Keratinocyte (primary cell): ENCODE data around the gene BLOC1S4. TPM values are rescaled to one million over a fixed set of nuclear protein-coding genes. Genes with fewer than 3 reads are reported as not detected.

Experiments used
- DNase-seq: peaks from one replicate; pipeline ENCODE4 v3.0.0-alpha.2; 2011; ENCODE audit warnings: low read depth, missing footprints, low spot score
- FAIRE-seq: peaks from 2 replicates; lab custom pipeline; 2011; peaks lifted over from hg19 to GRCh38; lab: Jason Lieb, UNC
- H2AFZ ChIP-seq: 2 replicates; pipeline ENCODE4 v1.6.0; 2012; ENCODE audit warnings: low read length, control low read depth, inconsistent platforms; ENCODE audit not compliant: control insufficient read depth
- H3K27ac ChIP-seq: 2 replicates; pipeline ENCODE4 v1.5.1; 2011; ENCODE audit warnings: low read length; ENCODE audit not compliant: control insufficient read depth, insufficient read depth
- H3K27me3 ChIP-seq: 3 replicates; pipeline ENCODE4 v1.6.0; 2011; ENCODE audit warnings: low read length; ENCODE audit not compliant: control insufficient read depth, insufficient read depth; ENCODE audit errors: extremely low read depth
- H3K36me3 ChIP-seq, 2 experiments: 2 replicates in 1 of 2; 3 replicates in 1 of 2; pipeline ENCODE4 v1.5.1; 2011; ENCODE audit warnings: low read length in 2 of 2, mild to moderate bottlenecking in 1 of 2; ENCODE audit not compliant: control insufficient read depth in 2 of 2, insufficient read depth in 2 of 2; ENCODE audit errors: extremely low read depth in 1 of 2
- H3K4me1 ChIP-seq: 3 replicates; pipeline ENCODE4 v1.5.1; 2011; ENCODE audit warnings: low read length; ENCODE audit not compliant: control insufficient read depth, insufficient read depth; ENCODE audit errors: extremely low read depth
- H3K4me2 ChIP-seq: 3 replicates; pipeline ENCODE4 v1.6.0; 2011; ENCODE audit warnings: low read depth, low read length; ENCODE audit not compliant: control insufficient read depth, insufficient read depth; ENCODE audit errors: extremely low read depth
- H3K4me3 ChIP-seq, 3 experiments: fragments of 200-600 bp in 1 of 3; sonication (generic) in 1 of 3; 2 replicates in 2 of 3; 3 replicates in 1 of 3; pipeline ENCODE4 v1.5.1; 2011 to 2016; ENCODE audit warnings: low read length in 3 of 3, mild to moderate bottlenecking in 3 of 3, control low read depth in 2 of 3, inconsistent platforms in 1 of 3, low read depth in 1 of 3, mixed read lengths in 1 of 3, mixed run types in 1 of 3, moderate library complexity in 1 of 3; ENCODE audit not compliant: control insufficient read depth in 2 of 3, insufficient read depth in 2 of 3; ENCODE audit errors: extremely low read depth in 1 of 3
- H3K79me2 ChIP-seq: 2 replicates; pipeline ENCODE4 v1.6.0; 2012; ENCODE audit warnings: low read length; ENCODE audit not compliant: control insufficient read depth, insufficient read depth
- H3K9ac ChIP-seq: 3 replicates; pipeline ENCODE4 v1.6.0; 2011; ENCODE audit warnings: low read length; ENCODE audit not compliant: control insufficient read depth, insufficient read depth; ENCODE audit errors: extremely low read depth
- H3K9me1 ChIP-seq: 3 replicates; pipeline ENCODE4 v1.6.0; 2011; ENCODE audit warnings: low read length; ENCODE audit not compliant: control insufficient read depth, insufficient read depth; ENCODE audit errors: extremely low read depth
- H3K9me3 ChIP-seq: 2 replicates; pipeline ENCODE4 v1.5.1; 2012; ENCODE audit warnings: low read depth, low read length; ENCODE audit not compliant: control insufficient read depth
- H4K20me1 ChIP-seq: 3 replicates; pipeline ENCODE4 v1.6.0; 2011; ENCODE audit warnings: low read length; ENCODE audit not compliant: control insufficient read depth, insufficient read depth; ENCODE audit errors: extremely low read depth
- CTCF ChIP-seq, 3 experiments: IDR thresholded peaks in 1 of 3; conservative IDR thresholded peaks in 1 of 3; optimal IDR thresholded peaks in 1 of 3; 2 replicates in 2 of 3; 3 replicates in 1 of 3; pipeline versions ENCODE3 to v1.5.1; 2011; ENCODE audit warnings: low read length in 3 of 3, mild to moderate bottlenecking in 3 of 3, moderate library complexity in 2 of 3, control low read depth in 1 of 3, inconsistent platforms in 1 of 3; ENCODE audit not compliant: insufficient read depth in 2 of 3; ENCODE audit errors: extremely low read depth in 1 of 3
- EZH2 ChIP-seq: IDR thresholded peaks from one replicate; pipeline ENCODE4 v1.6.1; 2012; ENCODE audit warnings: inconsistent platforms, mild to moderate bottlenecking, low read length, moderate library complexity
- dilution Hi-C: fragments of 300-500 bp; cut with MboI; formaldehyde crosslinking; loops from one replicate; pipeline ENCODE4 v1.7.0; 2020; ENCODE audit warnings: low sequenced_read_pairs; ENCODE audit not compliant: extremely low pct_ligation_motif_present
- polyA plus RNA-seq, 5 experiments: library from polyadenylated mRNA; depleted of rRNA in 3 of 5; stranded (reverse) in 3 of 5; stranded (forward) in 1 of 5; unstranded in 1 of 5; fragments of >200 nt; gene quantifications; 1 replicate in 1 of 5; 2 replicates in 3 of 5; 3 replicates in 1 of 5; pipeline versions ENCODE4 v1.2.1 to v1.2.3, GENCODE V29; 2011 to 2012; ENCODE audit warnings: missing spikeins in 2 of 5, low read depth in 1 of 5, low replicate concordance in 1 of 5

The BLOC1S4 gene
- polyA plus RNA-seq, 1 donor (not counting 4 experiments of a cell fraction or from before 2014, with no cell fraction given), result 11.7 TPM

- no peak overlapping the region for H2AFZ ChIP-seq
- H3K4me2 ChIP-seq, result no peak overlapping the region
- H3K27ac ChIP-seq, result no peak overlapping the region
- no peaks in the 10 kb centered on the region for H3K36me3 ChIP-seq
- H3K4me1 ChIP-seq, result peaks cover 34% of the 10 kb centered on the region
- H3K79me2 ChIP-seq, result no peaks in the 10 kb centered on the region
- H3K9ac ChIP-seq, result no peak overlapping the region
- H3K4me3 ChIP-seq, result no peak overlapping the region
- H3K9me1 ChIP-seq, result no peaks in the 10 kb centered on the region
- peaks cover 6% of the 10 kb centered on the region for H3K27me3 ChIP-seq
- FAIRE-seq, result no peak
- TF ChIP-seq CTCF (optimal IDR thresholded peaks at IDR 0.05 in 1 of 3, IDR thresholded peaks at IDR 0.05 in 1 of 3, conservative IDR thresholded peaks at IDR 0.05 in 1 of 3; ENCODE audit: extremely low read depth in 1 of 3, insufficient read depth in 2 of 3, low read length in 3 of 3) (no peak), EZH2 (no peak)
- no peaks in the 10 kb centered on the region for H4K20me1 ChIP-seq
- H3K9me3 ChIP-seq, result no peaks in the 10 kb centered on the region
- DNase-seq, result no peak
- dilution Hi-C loops, result no loop called here
These were observed 49.1 kb downstream of the BLOC1S4 start for GRCh38 chr4:6764976-6765620.

- H3K4me3 ChIP-seq, result no peak overlapping the region
- peaks cover 11% of the 10 kb centered on the region for H3K27me3 ChIP-seq
- H3K9ac ChIP-seq, result no peak overlapping the region
- TF ChIP-seq EZH2 (no peak), CTCF (optimal IDR thresholded peaks at IDR 0.05 in 1 of 3, IDR thresholded peaks at IDR 0.05 in 1 of 3, conservative IDR thresholded peaks at IDR 0.05 in 1 of 3; ENCODE audit: extremely low read depth in 1 of 3, insufficient read depth in 2 of 3, low read length in 3 of 3) (no peak)
- H2AFZ ChIP-seq, result no peak overlapping the region
- H3K36me3 ChIP-seq, result no peaks in the 10 kb centered on the region
- no peak for FAIRE-seq
- no peak for DNase-seq
- dilution Hi-C loops, result no loop called here
- H3K9me1 ChIP-seq, result no peaks in the 10 kb centered on the region
- H3K4me1 ChIP-seq, result peaks cover 34% of the 10 kb centered on the region
- H3K9me3 ChIP-seq, result no peaks in the 10 kb centered on the region
- H3K27ac ChIP-seq, result no peak overlapping the region
- H3K4me2 ChIP-seq, result no peak overlapping the region
- H3K79me2 ChIP-seq, result no peaks in the 10 kb centered on the region
- H4K20me1 ChIP-seq, result no peaks in the 10 kb centered on the region
These were observed 49.7 kb downstream of the BLOC1S4 start for GRCh38 chr4:6765703-6766102.

Other genes with a start within 250 kb of the BLOC1S4 start
- 12.3 to 20.2 TPM (median 18.6 TPM) in 3 replicates for gene PPP2R2C, start 243.6 kb upstream of the BLOC1S4 start, polyA plus RNA-seq
- gene MAN2B2, start 141.0 kb upstream of the BLOC1S4 start, polyA plus RNA-seq, result 7.4 to 13.2 TPM (median 8.0 TPM) in 3 replicates
- gene MRFAP1, start 75.5 kb upstream of the BLOC1S4 start, polyA plus RNA-seq, result 121 to 275 TPM (median 224 TPM) in 3 replicates
- gene S100P, start 22.3 kb upstream of the BLOC1S4 start, polyA plus RNA-seq, result 0.68 to 2.3 TPM (median 1.7 TPM) in 3 replicates
- 47.6 to 77.9 TPM (median 50.7 TPM) in 3 replicates for gene MRFAP1L1, start 6.3 kb upstream of the BLOC1S4 start, polyA plus RNA-seq
- 8.5 to 10.0 TPM (median 9.1 TPM) in 3 replicates for gene KIAA0232, start 66.6 kb downstream of the BLOC1S4 start, polyA plus RNA-seq
- gene TBC1D14, start 193.7 kb downstream of the BLOC1S4 start, polyA plus RNA-seq, result 49.8 to 55.1 TPM (median 52.0 TPM) in 3 replicates